Keratinocyte (primary cell): Measurements from ENCODE around the gene UBA3. TPM values are rescaled to one million over a fixed set of nuclear protein-coding genes. Genes with fewer than 3 reads are reported as not detected.

ENCODE experiments used
- DNase-seq: peaks from one replicate; pipeline ENCODE4 v3.0.0-alpha.2; 2011; ENCODE audit warnings: low read depth, missing footprints, low spot score
- FAIRE-seq: peaks from 2 replicates; lab custom pipeline; 2011; peaks lifted over from hg19 to GRCh38; lab: Jason Lieb, UNC
- H2AFZ ChIP-seq: 2 replicates; pipeline ENCODE4 v1.6.0; 2012; ENCODE audit warnings: low read length, control low read depth, inconsistent platforms; ENCODE audit not compliant: control insufficient read depth
- H3K27ac ChIP-seq: 2 replicates; pipeline ENCODE4 v1.5.1; 2011; ENCODE audit warnings: low read length; ENCODE audit not compliant: control insufficient read depth, insufficient read depth
- H3K27me3 ChIP-seq: 3 replicates; pipeline ENCODE4 v1.6.0; 2011; ENCODE audit warnings: low read length; ENCODE audit not compliant: control insufficient read depth, insufficient read depth; ENCODE audit errors: extremely low read depth
- H3K36me3 ChIP-seq, 2 experiments: 2 replicates in 1 of 2; 3 replicates in 1 of 2; pipeline ENCODE4 v1.5.1; 2011; ENCODE audit warnings: low read length in 2 of 2, mild to moderate bottlenecking in 1 of 2; ENCODE audit not compliant: control insufficient read depth in 2 of 2, insufficient read depth in 2 of 2; ENCODE audit errors: extremely low read depth in 1 of 2
- H3K4me1 ChIP-seq: 3 replicates; pipeline ENCODE4 v1.5.1; 2011; ENCODE audit warnings: low read length; ENCODE audit not compliant: control insufficient read depth, insufficient read depth; ENCODE audit errors: extremely low read depth
- H3K4me2 ChIP-seq: 3 replicates; pipeline ENCODE4 v1.6.0; 2011; ENCODE audit warnings: low read depth, low read length; ENCODE audit not compliant: control insufficient read depth, insufficient read depth; ENCODE audit errors: extremely low read depth
- H3K4me3 ChIP-seq, 3 experiments: fragments of 200-600 bp in 1 of 3; sonication (generic) in 1 of 3; 2 replicates in 2 of 3; 3 replicates in 1 of 3; pipeline ENCODE4 v1.5.1; 2011 to 2016; ENCODE audit warnings: low read length in 3 of 3, mild to moderate bottlenecking in 3 of 3, control low read depth in 2 of 3, inconsistent platforms in 1 of 3, low read depth in 1 of 3, mixed read lengths in 1 of 3, mixed run types in 1 of 3, moderate library complexity in 1 of 3; ENCODE audit not compliant: control insufficient read depth in 2 of 3, insufficient read depth in 2 of 3; ENCODE audit errors: extremely low read depth in 1 of 3
- H3K79me2 ChIP-seq: 2 replicates; pipeline ENCODE4 v1.6.0; 2012; ENCODE audit warnings: low read length; ENCODE audit not compliant: control insufficient read depth, insufficient read depth
- H3K9ac ChIP-seq: 3 replicates; pipeline ENCODE4 v1.6.0; 2011; ENCODE audit warnings: low read length; ENCODE audit not compliant: control insufficient read depth, insufficient read depth; ENCODE audit errors: extremely low read depth
- H3K9me1 ChIP-seq: 3 replicates; pipeline ENCODE4 v1.6.0; 2011; ENCODE audit warnings: low read length; ENCODE audit not compliant: control insufficient read depth, insufficient read depth; ENCODE audit errors: extremely low read depth
- H3K9me3 ChIP-seq: 2 replicates; pipeline ENCODE4 v1.5.1; 2012; ENCODE audit warnings: low read depth, low read length; ENCODE audit not compliant: control insufficient read depth
- H4K20me1 ChIP-seq: 3 replicates; pipeline ENCODE4 v1.6.0; 2011; ENCODE audit warnings: low read length; ENCODE audit not compliant: control insufficient read depth, insufficient read depth; ENCODE audit errors: extremely low read depth
- EZH2 ChIP-seq: IDR thresholded peaks from one replicate; pipeline ENCODE4 v1.6.1; 2012; ENCODE audit warnings: inconsistent platforms, mild to moderate bottlenecking, low read length, moderate library complexity
- dilution Hi-C: fragments of 300-500 bp; cut with MboI; formaldehyde crosslinking; loops from one replicate; pipeline ENCODE4 v1.7.0; 2020; ENCODE audit warnings: low sequenced_read_pairs; ENCODE audit not compliant: extremely low pct_ligation_motif_present
- polyA plus RNA-seq, 5 experiments: library from polyadenylated mRNA; depleted of rRNA in 3 of 5; stranded (reverse) in 3 of 5; stranded (forward) in 1 of 5; unstranded in 1 of 5; fragments of >200 nt; gene quantifications; 1 replicate in 1 of 5; 2 replicates in 3 of 5; 3 replicates in 1 of 5; pipeline versions ENCODE4 v1.2.1 to v1.2.3, GENCODE V29; 2011 to 2012; ENCODE audit warnings: missing spikeins in 2 of 5, low read depth in 1 of 5, low replicate concordance in 1 of 5
- TF ChIP-seq, protein P1 (sequence below), 3 experiments: IDR thresholded peaks in 1 of 3; conservative IDR thresholded peaks in 1 of 3; optimal IDR thresholded peaks in 1 of 3; 2 replicates in 2 of 3; 3 replicates in 1 of 3; pipeline versions ENCODE3 to v1.5.1; 2011; ENCODE audit warnings: low read length in 3 of 3, mild to moderate bottlenecking in 3 of 3, moderate library complexity in 2 of 3, control low read depth in 1 of 3, inconsistent platforms in 1 of 3; ENCODE audit not compliant: insufficient read depth in 2 of 3; ENCODE audit errors: extremely low read depth in 1 of 3

UBA3 gene
- polyA plus RNA-seq, 1 donor (not counting 4 experiments of a cell fraction or from before 2014, with no cell fraction given) = 125 TPM

DNA sequence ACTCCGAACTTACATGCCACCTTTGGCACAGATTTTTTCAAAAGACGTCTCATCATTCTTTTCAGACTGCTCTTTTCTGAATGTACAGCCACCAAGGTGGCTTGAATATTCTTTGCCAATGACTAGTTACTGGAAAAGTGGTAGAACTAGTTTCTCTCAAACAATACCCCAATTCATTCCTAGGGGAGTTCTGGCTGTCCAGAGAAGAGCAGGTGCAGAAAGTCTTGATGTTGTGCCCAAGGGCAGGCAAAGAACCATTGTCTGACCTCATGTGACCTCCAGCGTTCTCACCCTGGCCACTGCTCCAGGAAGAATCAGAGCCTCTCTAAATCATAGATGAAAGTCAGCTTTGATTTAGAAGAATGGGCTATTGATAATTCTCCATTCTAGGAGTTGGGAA, 36.7 kb upstream of the UBA3 start:
- dilution Hi-C loops = no loop called here
- Histone ChIP-seq H3K4me2 (peak overlapping the region; percentile 25), H3K9ac (no peak overlapping the region), H3K79me2 (no peaks in the 10 kb centered on the region), H3K27me3 (no peaks in the 10 kb centered on the region), H2AFZ (no peak overlapping the region), H4K20me1 (no peaks in the 10 kb centered on the region), H3K4me3 (no peak overlapping the region), H3K4me1 (peaks cover 19% of the 10 kb centered on the region), H3K9me1 (no peaks in the 10 kb centered on the region), H3K27ac (no peak overlapping the region), H3K9me3 (no peaks in the 10 kb centered on the region), H3K36me3 (no peaks in the 10 kb centered on the region)
- TF ChIP-seq, protein P1, sequence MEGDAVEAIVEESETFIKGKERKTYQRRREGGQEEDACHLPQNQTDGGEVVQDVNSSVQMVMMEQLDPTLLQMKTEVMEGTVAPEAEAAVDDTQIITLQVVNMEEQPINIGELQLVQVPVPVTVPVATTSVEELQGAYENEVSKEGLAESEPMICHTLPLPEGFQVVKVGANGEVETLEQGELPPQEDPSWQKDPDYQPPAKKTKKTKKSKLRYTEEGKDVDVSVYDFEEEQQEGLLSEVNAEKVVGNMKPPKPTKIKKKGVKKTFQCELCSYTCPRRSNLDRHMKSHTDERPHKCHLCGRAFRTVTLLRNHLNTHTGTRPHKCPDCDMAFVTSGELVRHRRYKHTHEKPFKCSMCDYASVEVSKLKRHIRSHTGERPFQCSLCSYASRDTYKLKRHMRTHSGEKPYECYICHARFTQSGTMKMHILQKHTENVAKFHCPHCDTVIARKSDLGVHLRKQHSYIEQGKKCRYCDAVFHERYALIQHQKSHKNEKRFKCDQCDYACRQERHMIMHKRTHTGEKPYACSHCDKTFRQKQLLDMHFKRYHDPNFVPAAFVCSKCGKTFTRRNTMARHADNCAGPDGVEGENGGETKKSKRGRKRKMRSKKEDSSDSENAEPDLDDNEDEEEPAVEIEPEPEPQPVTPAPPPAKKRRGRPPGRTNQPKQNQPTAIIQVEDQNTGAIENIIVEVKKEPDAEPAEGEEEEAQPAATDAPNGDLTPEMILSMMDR (optimal IDR thresholded peaks at IDR 0.05 in 1 of 3, IDR thresholded peaks at IDR 0.05 in 1 of 3, conservative IDR thresholded peaks at IDR 0.05 in 1 of 3; ENCODE audit: extremely low read depth in 1 of 3, insufficient read depth in 2 of 3, low read length in 3 of 3) = no peak
- TF ChIP-seq EZH2 = no peak
- DNase-seq (no peak), FAIRE-seq (peak; percentile 41)

DNA sequence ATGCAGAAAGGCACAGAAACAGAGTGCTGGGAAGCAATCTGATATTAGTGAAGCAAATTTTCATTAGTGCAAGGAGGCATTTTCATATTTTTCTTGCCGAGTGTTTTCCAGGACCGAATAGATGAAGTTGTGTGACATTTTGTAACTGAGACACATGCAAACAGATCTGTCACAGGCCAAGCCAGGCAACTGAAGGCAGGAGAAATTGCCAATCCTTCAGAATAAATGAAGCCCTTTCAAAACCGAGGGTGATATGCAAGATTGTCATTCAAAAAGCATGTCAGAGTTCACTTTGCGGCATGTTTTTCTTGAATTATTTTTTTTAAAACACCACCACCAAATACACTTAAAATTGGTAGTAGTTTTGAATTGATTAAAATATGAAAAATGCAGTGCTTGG, 36.0 kb upstream of the UBA3 start:
- no peak for DNase-seq
- peak overlapping the region; percentile 11 for H3K4me2 ChIP-seq
- H3K9ac ChIP-seq = no peak overlapping the region
- H3K27me3 ChIP-seq = no peaks in the 10 kb centered on the region
- H3K36me3 ChIP-seq = no peaks in the 10 kb centered on the region
- no peak overlapping the region for H3K27ac ChIP-seq
- no peak overlapping the region for H3K4me3 ChIP-seq
- H2AFZ ChIP-seq = no peak overlapping the region
- H3K4me1 ChIP-seq = peaks cover 19% of the 10 kb centered on the region
- no peaks in the 10 kb centered on the region for H3K9me1 ChIP-seq
- FAIRE-seq = no peak
- dilution Hi-C loops = no loop called here
- H3K9me3 ChIP-seq = no peaks in the 10 kb centered on the region
- H3K79me2 ChIP-seq = no peaks in the 10 kb centered on the region
- H4K20me1 ChIP-seq = no peaks in the 10 kb centered on the region
- no peak for TF ChIP-seq EZH2
- TF ChIP-seq, protein P1 (optimal IDR thresholded peaks at IDR 0.05 in 1 of 3, IDR thresholded peaks at IDR 0.05 in 1 of 3, conservative IDR thresholded peaks at IDR 0.05 in 1 of 3; ENCODE audit: extremely low read depth in 1 of 3, insufficient read depth in 2 of 3, low read length in 3 of 3) = no peak
